IPS-18a (cell line): ENCODE measurements around the gene ATP8A2.
"Not testable (repeated sequence)": the region's sequence is repeated elsewhere in the genome, so short reads cannot be mapped to it uniquely, and the experiment has no call there.

Experiments
- H3K27ac ChIP-seq: one replicate; pipeline ENCODE4 v1.5.1; 2013; ENCODE audit warnings: low read length
- H3K27me3 ChIP-seq: one replicate; pipeline ENCODE4 v1.6.1; 2013; ENCODE audit warnings: mild to moderate bottlenecking, low read length; ENCODE audit not compliant: control insufficient read depth, insufficient read depth
- H3K36me3 ChIP-seq: one replicate; pipeline ENCODE4 v1.6.1; 2013; ENCODE audit warnings: low read depth, low read length; ENCODE audit not compliant: control insufficient read depth
- H3K4me1 ChIP-seq: one replicate; pipeline ENCODE4 v1.6.1; 2013; ENCODE audit warnings: low read depth, low read length; ENCODE audit not compliant: control insufficient read depth
- H3K4me3 ChIP-seq: one replicate; pipeline ENCODE4 v1.5.1; 2013; ENCODE audit warnings: low read length
- H3K9ac ChIP-seq: one replicate; pipeline ENCODE4 v1.6.1; 2013; ENCODE audit warnings: mild to moderate bottlenecking, low read length, moderate library complexity
- H3K9me3 ChIP-seq: one replicate; pipeline ENCODE4 v1.6.1; 2013; ENCODE audit warnings: low read depth, low read length; ENCODE audit not compliant: control insufficient read depth

ATP8A2 gene

DNA sequence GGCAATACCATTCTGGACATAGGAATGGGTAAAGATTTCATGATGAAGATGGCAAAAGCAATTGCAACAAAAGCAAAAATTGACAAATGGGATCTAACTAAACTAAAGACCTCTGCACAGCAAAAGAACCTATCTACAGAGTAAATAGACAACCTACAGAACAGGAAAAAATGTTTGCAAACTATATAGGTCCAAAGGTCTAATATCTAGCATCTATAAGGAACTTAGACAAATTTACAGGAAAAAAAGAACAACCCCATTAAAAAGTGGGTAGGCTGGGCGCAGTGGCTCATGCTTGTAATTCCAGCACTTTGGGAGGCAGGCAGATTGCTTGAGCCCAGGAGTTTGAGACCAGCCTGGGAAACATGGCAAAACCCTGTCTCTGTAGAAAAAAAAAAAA lies 418.4 kb downstream of the ATP8A2 start:
- not testable (repeated sequence) for H3K27me3 ChIP-seq, H3K4me1 ChIP-seq, H3K9me3 ChIP-seq, H3K27ac ChIP-seq, H3K9ac ChIP-seq, H3K4me3 ChIP-seq, H3K36me3 ChIP-seq

DNA sequence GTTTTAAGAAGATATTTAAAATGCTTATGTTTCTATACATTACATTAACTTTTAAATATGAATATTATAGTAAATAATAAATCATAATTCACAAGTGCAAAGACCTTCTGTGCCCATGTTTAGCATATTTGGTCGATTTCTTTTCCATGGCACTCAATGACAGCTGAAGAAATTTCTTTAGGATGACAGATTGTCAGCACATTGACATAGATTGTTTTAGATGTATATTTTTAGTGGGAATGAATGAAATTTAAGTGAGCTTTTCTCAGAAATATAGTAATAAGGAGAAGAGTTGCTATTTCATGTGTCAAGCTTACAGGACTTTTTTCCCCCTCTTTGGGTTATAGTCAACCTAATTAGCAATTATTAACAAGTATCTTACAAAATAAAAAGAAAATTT lies 423.5 kb downstream of the ATP8A2 start:
- Histone ChIP-seq H3K4me3 (no peak overlapping the region), H3K9me3 (no peaks in the 10 kb centered on the region), H3K4me1 (peaks cover 2% of the 10 kb centered on the region), H3K27ac (no peak overlapping the region), H3K27me3 (no peaks in the 10 kb centered on the region), H3K36me3 (no peaks in the 10 kb centered on the region), H3K9ac (no peak overlapping the region)

DNA sequence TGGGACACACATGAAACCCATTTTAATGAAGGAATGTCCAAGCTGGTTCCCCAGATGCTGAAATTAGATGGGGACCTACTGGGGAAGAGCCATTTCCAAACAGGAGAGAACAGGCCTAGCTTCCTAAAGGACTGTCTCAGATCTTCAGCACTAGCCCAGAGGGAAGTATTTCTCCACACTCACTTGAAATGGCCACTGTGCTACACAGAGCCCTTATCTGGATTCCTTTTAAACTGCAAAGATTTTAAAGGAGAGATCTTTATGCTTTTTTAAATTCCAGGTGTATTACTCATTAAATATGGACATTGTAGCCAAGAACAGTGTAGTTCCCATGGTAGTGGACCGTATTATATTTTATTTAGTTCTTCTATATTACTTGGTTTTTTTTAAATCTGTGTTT lies 424.7 kb downstream of the ATP8A2 start:
- Histone ChIP-seq H3K9me3 (no peaks in the 10 kb centered on the region), H3K36me3 (no peaks in the 10 kb centered on the region), H3K27me3 (no peaks in the 10 kb centered on the region), H3K4me1 (peaks cover 9% of the 10 kb centered on the region), H3K9ac (no peak overlapping the region), H3K4me3 (no peak overlapping the region), H3K27ac (no peak overlapping the region)

DNA sequence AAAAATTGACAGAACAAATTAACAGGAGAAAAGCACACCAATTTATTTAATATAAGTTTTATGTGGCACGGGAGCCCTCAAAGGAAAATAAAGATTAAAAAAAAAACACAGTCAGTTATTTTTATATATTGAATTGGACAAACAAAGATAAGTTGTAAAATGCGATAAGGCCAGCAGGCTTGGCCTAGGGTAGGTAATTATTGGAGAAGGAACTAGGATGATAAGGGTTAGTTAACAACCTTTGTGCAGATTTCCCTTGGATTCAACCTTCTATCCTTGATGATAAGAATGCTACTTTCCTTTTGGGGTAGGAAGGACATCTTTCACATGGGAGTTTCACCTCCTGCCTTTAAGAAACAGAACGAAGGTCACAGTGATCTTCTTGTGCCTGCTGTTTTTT lies 427.2 kb downstream of the ATP8A2 start:
- Histone ChIP-seq H3K4me1 (peaks cover 9% of the 10 kb centered on the region), H3K36me3 (no peaks in the 10 kb centered on the region), H3K27ac (no peak overlapping the region), H3K9me3 (no peaks in the 10 kb centered on the region), H3K9ac (no peak overlapping the region), H3K27me3 (no peaks in the 10 kb centered on the region), H3K4me3 (no peak overlapping the region)

DNA sequence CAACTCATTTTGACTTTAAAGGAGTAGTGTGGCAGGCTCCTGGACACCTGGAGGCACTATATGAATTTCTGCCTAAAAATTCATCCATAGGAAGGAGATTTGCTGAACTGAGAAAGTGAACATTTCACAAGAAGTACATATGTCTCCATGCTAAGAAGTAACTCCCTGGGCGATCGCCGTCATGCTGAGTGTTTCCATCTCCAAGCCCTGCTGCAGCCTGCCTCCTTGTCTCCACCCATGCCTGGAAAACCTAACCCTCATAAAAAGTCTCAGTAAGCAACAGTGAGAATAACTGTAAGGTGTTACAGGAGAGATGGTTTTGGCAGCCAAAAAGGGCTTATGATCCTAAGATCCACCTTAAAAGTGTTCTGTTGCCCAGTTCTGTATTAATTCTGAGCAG lies 428.7 kb downstream of the ATP8A2 start:
- Histone ChIP-seq H3K27ac (no peak overlapping the region), H3K9me3 (no peaks in the 10 kb centered on the region), H3K36me3 (no peaks in the 10 kb centered on the region), H3K9ac (no peak overlapping the region), H3K4me1 (peaks cover 9% of the 10 kb centered on the region), H3K27me3 (no peaks in the 10 kb centered on the region), H3K4me3 (no peak overlapping the region)

DNA sequence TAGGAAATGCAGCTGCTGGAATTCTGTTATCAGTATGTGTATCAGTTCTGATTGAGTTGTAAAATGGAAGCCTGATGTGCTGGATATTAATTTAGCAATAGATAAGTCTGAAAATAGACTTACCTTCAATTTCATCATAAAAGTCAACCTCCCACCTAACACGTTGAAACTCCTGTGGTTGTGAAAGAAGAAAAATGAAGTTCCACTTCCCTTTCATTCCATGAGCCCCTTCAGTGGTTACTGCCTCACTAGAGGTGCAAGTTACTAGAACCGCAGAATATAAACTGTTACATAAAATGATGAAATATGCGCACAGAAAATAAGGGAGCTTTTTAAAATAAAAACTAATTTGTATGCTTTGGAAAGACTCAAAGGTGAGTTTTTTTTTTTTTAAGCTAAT lies 430.8 kb downstream of the ATP8A2 start:
- no peaks in the 10 kb centered on the region for H3K36me3 ChIP-seq
- no peaks in the 10 kb centered on the region for H3K27me3 ChIP-seq
- H3K9me3 ChIP-seq: no peaks in the 10 kb centered on the region
- no peak overlapping the region for H3K4me3 ChIP-seq
- H3K4me1 ChIP-seq: peaks cover 7% of the 10 kb centered on the region
- no peak overlapping the region for H3K27ac ChIP-seq
- no peak overlapping the region for H3K9ac ChIP-seq

DNA sequence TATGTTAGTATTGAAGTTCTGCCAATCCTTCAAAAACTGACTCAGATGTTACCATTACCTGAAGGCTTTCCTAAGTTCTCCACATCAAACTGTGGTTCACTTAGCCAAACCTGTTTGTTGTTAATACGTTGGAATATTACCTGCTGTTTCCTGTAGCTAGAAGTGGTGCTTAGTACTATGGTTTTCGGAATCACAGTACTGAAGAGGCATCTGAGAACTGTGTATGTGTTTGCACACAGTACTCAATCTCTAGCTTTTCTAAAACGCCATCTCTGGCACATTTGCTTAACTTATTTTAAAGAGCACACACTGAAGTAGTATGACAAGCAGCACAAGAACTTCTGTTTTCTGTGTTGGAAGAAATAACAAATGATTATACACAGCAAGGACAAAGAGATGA lies 431.9 kb downstream of the ATP8A2 start:
- H3K4me3 ChIP-seq: no peak overlapping the region
- H3K9me3 ChIP-seq: no peaks in the 10 kb centered on the region
- no peak overlapping the region for H3K9ac ChIP-seq
- peaks cover 6% of the 10 kb centered on the region for H3K4me1 ChIP-seq
- H3K27ac ChIP-seq: no peak overlapping the region
- no peaks in the 10 kb centered on the region for H3K36me3 ChIP-seq
- H3K27me3 ChIP-seq: no peaks in the 10 kb centered on the region

DNA sequence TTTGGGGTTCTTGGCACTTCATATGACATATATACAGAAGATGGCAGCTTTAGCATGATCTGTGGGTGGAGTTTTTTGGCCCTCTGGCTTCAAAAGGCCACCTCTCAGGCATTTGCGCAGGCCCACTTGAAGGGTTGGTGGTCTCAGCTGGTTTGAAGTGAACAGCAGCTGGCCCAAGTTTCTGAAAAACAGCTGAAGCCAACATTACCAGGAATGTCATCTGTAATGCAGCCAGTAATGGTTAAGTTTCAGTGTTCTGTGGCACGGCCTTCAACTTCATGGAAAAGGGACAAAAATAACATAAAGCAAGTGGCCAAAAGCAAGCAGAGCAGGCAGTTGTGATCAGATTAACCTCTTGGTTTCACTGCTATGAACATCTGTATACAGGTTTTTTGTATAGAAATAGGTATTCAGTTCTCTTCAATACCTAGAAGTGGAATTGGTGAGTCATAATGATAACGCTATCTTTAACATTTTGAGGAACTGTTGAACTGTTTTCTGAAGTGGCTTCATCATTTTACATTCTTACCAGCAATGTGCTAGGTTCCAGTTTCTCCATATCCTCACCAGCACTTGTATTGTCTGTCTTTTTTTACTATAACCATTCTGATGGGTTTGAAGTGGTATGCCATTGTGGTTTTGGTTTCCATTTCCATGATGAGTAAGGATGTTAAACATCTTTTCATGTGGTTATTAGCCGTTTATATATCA lies 434.6 kb downstream of the ATP8A2 start:
- no peak overlapping the region for H3K9ac ChIP-seq
- no peaks in the 10 kb centered on the region for H3K9me3 ChIP-seq
- no peaks in the 10 kb centered on the region for H3K4me1 ChIP-seq
- no peaks in the 10 kb centered on the region for H3K36me3 ChIP-seq
- H3K27me3 ChIP-seq: no peaks in the 10 kb centered on the region
- H3K27ac ChIP-seq: no peak overlapping the region
- no peak overlapping the region for H3K4me3 ChIP-seq

DNA sequence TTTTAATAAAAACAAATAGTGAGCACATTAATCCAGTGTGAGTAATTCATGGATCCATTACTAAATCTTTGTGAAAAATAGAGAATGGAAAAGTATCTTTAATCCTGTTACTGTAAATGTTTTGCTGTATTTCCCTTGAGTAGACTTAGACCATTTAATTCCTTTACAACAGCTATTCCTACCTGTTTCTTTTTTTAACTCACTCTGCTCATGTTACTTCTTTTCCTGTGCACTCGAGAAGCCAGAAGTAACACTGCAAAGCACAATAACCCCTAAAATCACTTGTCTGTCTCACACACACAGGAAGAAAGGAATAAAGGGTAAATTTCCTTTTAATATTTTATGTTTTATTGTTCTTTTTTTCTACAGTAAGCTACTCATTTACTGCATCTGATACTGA lies 435.8 kb downstream of the ATP8A2 start:
- Histone ChIP-seq H3K36me3 (no peaks in the 10 kb centered on the region), H3K27ac (no peak overlapping the region), H3K4me1 (no peaks in the 10 kb centered on the region), H3K9ac (no peak overlapping the region), H3K27me3 (no peaks in the 10 kb centered on the region), H3K4me3 (no peak overlapping the region), H3K9me3 (peaks cover 5% of the 10 kb centered on the region)

DNA sequence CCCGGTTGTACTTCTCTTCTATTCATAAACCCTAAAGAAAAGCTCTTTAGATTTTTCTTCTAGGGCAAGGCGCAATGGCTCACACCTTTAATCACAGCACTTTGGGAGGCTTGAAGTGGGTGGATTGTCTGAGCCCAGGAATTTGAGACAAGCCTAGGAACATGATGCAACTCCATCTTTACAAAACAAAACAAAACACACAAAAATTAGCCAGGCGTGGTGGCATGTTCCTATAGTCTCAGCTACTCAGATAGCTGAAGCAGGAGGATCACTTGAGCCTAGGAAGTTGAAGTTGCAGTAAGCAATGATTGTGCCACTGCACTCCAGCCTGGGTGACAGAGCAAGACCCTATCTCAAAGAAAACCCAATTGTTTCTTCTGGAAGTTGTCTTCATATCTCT lies 439.7 kb downstream of the ATP8A2 start:
- Histone ChIP-seq H3K4me1 (no peaks in the 10 kb centered on the region), H3K9ac (no peak overlapping the region), H3K9me3 (peaks cover 5% of the 10 kb centered on the region)

DNA sequence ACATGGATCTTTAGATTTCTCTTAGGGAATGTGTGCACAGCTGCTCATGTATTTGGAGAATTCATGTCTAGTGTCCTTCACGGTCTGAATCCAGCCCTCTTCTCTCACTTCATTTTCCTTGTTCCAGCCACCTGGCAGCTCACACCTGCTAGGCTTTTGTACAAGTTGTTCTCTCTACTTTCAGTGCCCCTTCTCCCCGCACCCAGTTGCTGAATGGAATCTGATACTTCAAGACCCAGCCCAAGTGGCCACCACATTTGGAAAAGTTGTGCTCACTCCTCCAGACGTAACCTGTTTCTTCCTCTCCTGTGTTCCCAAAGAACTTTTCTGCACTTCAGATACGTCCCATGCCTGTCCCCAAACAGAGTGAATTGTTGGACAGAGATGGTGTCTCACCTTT lies 444.5 kb downstream of the ATP8A2 start:
- Histone ChIP-seq H3K27me3 (no peaks in the 10 kb centered on the region), H3K4me1 (peaks cover 9% of the 10 kb centered on the region), H3K9ac (no peak overlapping the region), H3K36me3 (no peaks in the 10 kb centered on the region), H3K9me3 (peaks cover 5% of the 10 kb centered on the region), H3K4me3 (no peak overlapping the region), H3K27ac (no peak overlapping the region)

More for the DNA sequence above, 439.7 kb downstream of the ATP8A2 start:
- Histone ChIP-seq H3K4me3 (no peak overlapping the region), H3K27ac (no peak overlapping the region), H3K27me3 (no peaks in the 10 kb centered on the region), H3K36me3 (no peaks in the 10 kb centered on the region)

DNA sequence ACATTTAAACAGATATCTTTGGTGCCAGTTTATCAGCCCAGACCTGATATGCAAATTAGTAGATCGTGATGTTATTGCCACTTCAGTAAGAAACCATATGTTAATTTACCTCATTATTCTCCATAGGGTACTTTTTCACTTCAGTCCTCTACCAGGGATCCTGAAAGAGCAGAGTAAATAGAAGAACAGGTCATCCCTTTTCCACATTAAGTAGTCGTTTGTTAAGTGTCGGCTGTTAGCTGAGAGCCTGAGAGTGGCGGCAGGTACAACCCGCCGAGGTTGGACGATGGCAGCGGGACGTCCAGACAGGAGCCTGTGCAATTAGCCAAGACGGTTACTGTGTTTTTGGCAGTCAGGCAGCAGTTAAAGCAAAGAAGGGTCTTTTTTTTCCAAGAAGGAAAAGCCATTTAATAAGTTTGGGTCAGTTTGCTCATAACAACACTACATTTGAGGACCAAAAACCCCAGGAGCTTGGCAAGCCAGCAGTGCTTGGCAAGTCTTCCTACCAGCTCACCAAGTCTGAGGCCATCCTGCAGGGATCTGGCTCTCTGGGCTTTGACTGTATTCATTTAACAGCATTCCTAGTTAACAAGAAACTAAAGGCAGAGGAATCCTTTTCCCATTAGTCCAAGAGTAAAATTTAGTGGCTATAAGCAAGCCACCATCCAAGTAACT lies 448.2 kb downstream of the ATP8A2 start:
- Histone ChIP-seq H3K9ac (no peak overlapping the region), H3K27me3 (no peaks in the 10 kb centered on the region), H3K36me3 (no peaks in the 10 kb centered on the region), H3K27ac (no peak overlapping the region), H3K9me3 (no peaks in the 10 kb centered on the region), H3K4me1 (peaks cover 9% of the 10 kb centered on the region), H3K4me3 (no peak overlapping the region)
